Measurements from ENCODE around the gene CDCA8.

Gene CDCA8

GRCh38 chr1:37657620-37658412, 34.5 kb upstream of the CDCA8 start:
- Histone ChIP-seq H3K27ac (ENCODE audit: low read depth, low read length) (no peak overlapping the region), H3K36me3 (ENCODE audit: control insufficient read depth in 1 of 2, insufficient read depth in 2 of 2, low read length in 2 of 2) (no peaks in the 10 kb centered on the region), H3K4me1 (ENCODE audit: control insufficient read depth in 1 of 2, insufficient read depth in 2 of 2, low read length in 2 of 2) (no peaks in the 10 kb centered on the region), H3K9me3 (ENCODE audit: control insufficient read depth in 1 of 2, low read length in 2 of 2) (no peaks in the 10 kb centered on the region), H3K4me3 (ENCODE audit: low read depth in 1 of 2, low read length in 2 of 2) (no peak overlapping the region), H3K27me3 (ENCODE audit: control insufficient read depth in 1 of 2, insufficient read depth in 2 of 2, low read length in 2 of 2) (peaks cover 0 to 5% of the 10 kb centered on the region in 2 donors), H3K9ac (ENCODE audit: low read depth in 1 of 2, low read length in 2 of 2) (no peak overlapping the region)

DNA sequence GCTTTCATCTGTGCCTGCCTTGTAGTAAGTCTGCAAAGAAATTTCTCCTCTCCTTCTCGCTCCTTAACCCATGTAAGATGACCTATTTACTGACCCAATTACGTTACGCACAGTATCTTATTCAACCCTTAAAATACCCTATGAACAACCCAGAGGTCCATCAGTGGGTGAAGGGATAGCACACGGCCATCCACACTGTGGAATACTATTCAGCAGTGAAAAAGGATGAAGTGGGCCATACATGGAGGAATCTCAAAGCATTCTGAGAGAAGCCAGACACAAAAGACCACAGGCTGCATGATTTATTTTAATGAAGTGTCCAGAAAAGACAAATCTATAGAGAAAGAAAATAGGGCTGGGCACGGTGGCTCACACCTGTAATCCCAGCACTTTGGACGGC, 33.8 kb upstream of the CDCA8 start:
- H3K36me3 ChIP-seq (ENCODE audit: control insufficient read depth in 1 of 2, insufficient read depth in 2 of 2, low read length in 2 of 2) = no peaks in the 10 kb centered on the region
- H3K9me3 ChIP-seq (ENCODE audit: control insufficient read depth in 1 of 2, low read length in 2 of 2) = no peaks in the 10 kb centered on the region
- no peak overlapping the region for H3K27ac ChIP-seq (ENCODE audit: low read depth, low read length)
- no peak overlapping the region for H3K4me3 ChIP-seq (ENCODE audit: low read depth in 1 of 2, low read length in 2 of 2)
- H3K27me3 ChIP-seq (ENCODE audit: control insufficient read depth in 1 of 2, insufficient read depth in 2 of 2, low read length in 2 of 2) = peaks cover 0 to 5% of the 10 kb centered on the region in 2 donors
- no peak overlapping the region for H3K9ac ChIP-seq (ENCODE audit: low read depth in 1 of 2, low read length in 2 of 2)
- H3K4me1 ChIP-seq (ENCODE audit: control insufficient read depth in 1 of 2, insufficient read depth in 2 of 2, low read length in 2 of 2) = no peaks in the 10 kb centered on the region

DNA sequence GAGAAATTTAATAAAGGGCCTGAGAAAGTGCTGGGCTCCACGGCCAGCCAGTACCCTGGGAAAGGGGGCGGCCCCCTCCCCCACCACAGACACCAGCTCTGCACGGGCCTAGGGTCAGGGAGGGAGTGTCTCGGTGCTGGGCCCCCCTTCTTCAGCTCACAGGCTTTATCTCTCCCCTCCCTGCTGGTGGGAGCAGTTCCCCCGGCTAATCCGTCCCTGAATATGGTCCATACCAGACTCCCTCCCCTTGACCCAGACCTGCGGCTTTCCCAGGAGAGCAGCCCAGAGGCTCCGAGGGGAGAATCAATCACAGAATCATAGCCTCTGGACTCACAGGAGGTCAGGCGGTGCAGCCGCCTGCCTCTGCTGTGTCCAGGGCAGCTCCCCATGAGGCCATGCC, 31.7 kb upstream of the CDCA8 start:
- Histone ChIP-seq H3K36me3 (ENCODE audit: control insufficient read depth in 1 of 2, insufficient read depth in 2 of 2, low read length in 2 of 2) (no peaks in the 10 kb centered on the region), H3K27me3 (ENCODE audit: control insufficient read depth in 1 of 2, insufficient read depth in 2 of 2, low read length in 2 of 2) (peaks cover 0 to 5% of the 10 kb centered on the region in 2 donors), H3K9ac (ENCODE audit: low read depth in 1 of 2, low read length in 2 of 2) (no peak overlapping the region), H3K4me3 (ENCODE audit: low read depth in 1 of 2, low read length in 2 of 2) (no peak overlapping the region), H3K27ac (ENCODE audit: low read depth, low read length) (no peak overlapping the region), H3K9me3 (ENCODE audit: control insufficient read depth in 1 of 2, low read length in 2 of 2) (no peaks in the 10 kb centered on the region), H3K4me1 (ENCODE audit: control insufficient read depth in 1 of 2, insufficient read depth in 2 of 2, low read length in 2 of 2) (no peaks in the 10 kb centered on the region)

GRCh38 chr1:37661401-37661800, 30.9 kb upstream of the CDCA8 start:
- H3K36me3 ChIP-seq (ENCODE audit: control insufficient read depth in 1 of 2, insufficient read depth in 2 of 2, low read length in 2 of 2) = no peaks in the 10 kb centered on the region
- peaks cover 0 to 5% of the 10 kb centered on the region in 2 donors for H3K27me3 ChIP-seq (ENCODE audit: control insufficient read depth in 1 of 2, insufficient read depth in 2 of 2, low read length in 2 of 2)
- H3K4me1 ChIP-seq (ENCODE audit: control insufficient read depth in 1 of 2, insufficient read depth in 2 of 2, low read length in 2 of 2) = no peaks in the 10 kb centered on the region
- no peak overlapping the region for H3K9ac ChIP-seq (ENCODE audit: low read depth in 1 of 2, low read length in 2 of 2)
- H3K9me3 ChIP-seq (ENCODE audit: control insufficient read depth in 1 of 2, low read length in 2 of 2) = no peaks in the 10 kb centered on the region
- H3K4me3 ChIP-seq (ENCODE audit: low read depth in 1 of 2, low read length in 2 of 2) = no peak overlapping the region
- H3K27ac ChIP-seq (ENCODE audit: low read depth, low read length) = no peak overlapping the region

GRCh38 chr1:37662031-37662755, 30.1 kb upstream of the CDCA8 start:
- no peak overlapping the region for H3K4me3 ChIP-seq (ENCODE audit: low read depth in 1 of 2, low read length in 2 of 2)
- H3K27ac ChIP-seq (ENCODE audit: low read depth, low read length) = no peak overlapping the region
- H3K9me3 ChIP-seq (ENCODE audit: control insufficient read depth in 1 of 2, low read length in 2 of 2) = no peaks in the 10 kb centered on the region
- H3K36me3 ChIP-seq (ENCODE audit: control insufficient read depth in 1 of 2, insufficient read depth in 2 of 2, low read length in 2 of 2) = no peaks in the 10 kb centered on the region
- no peaks in the 10 kb centered on the region for H3K4me1 ChIP-seq (ENCODE audit: control insufficient read depth in 1 of 2, insufficient read depth in 2 of 2, low read length in 2 of 2)
- peaks cover 0 to 5% of the 10 kb centered on the region in 2 donors for H3K27me3 ChIP-seq (ENCODE audit: control insufficient read depth in 1 of 2, insufficient read depth in 2 of 2, low read length in 2 of 2)
- no peak overlapping the region for H3K9ac ChIP-seq (ENCODE audit: low read depth in 1 of 2, low read length in 2 of 2)

DNA sequence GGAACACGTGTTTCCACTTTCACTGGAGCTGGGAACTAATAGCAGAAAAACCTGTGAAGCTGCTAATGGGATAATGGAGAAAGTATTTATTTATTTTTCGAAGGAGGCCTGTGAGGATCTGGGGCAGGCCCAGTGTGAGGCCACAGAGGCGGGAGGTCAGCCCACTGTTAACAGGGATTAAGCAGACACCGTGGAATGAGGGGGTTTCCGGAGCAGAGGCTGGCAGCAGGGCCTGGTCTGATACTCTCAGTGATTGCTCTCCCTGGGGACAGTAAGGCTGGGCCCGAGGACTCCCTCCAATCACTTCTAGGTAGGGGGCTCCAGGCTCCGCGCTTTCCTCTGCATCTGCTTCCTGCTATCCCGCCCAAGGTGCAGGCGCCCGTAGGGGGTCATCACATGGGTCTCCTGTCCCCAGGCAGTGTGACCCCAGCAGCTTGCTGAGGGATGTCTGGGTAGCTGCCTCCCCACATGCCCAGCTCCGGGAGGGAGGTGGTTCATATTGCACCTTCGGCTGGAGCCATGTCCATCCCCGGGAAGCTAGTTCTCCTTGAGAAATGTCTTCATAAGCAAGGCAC, 28.8 kb upstream of the CDCA8 start:
- Histone ChIP-seq H3K9me3 (ENCODE audit: control insufficient read depth in 1 of 2, low read length in 2 of 2) (no peaks in the 10 kb centered on the region), H3K4me1 (ENCODE audit: control insufficient read depth in 1 of 2, insufficient read depth in 2 of 2, low read length in 2 of 2) (no peaks in the 10 kb centered on the region), H3K9ac (ENCODE audit: low read depth in 1 of 2, low read length in 2 of 2) (no peak overlapping the region), H3K36me3 (ENCODE audit: control insufficient read depth in 1 of 2, insufficient read depth in 2 of 2, low read length in 2 of 2) (no peaks in the 10 kb centered on the region), H3K27me3 (ENCODE audit: control insufficient read depth in 1 of 2, insufficient read depth in 2 of 2, low read length in 2 of 2) (peaks cover 0 to 6% of the 10 kb centered on the region in 2 donors), H3K27ac (ENCODE audit: low read depth, low read length) (no peak overlapping the region), H3K4me3 (ENCODE audit: low read depth in 1 of 2, low read length in 2 of 2) (no peak overlapping the region)

- Histone ChIP-seq H3K4me1 (ENCODE audit: control insufficient read depth in 1 of 2, insufficient read depth in 2 of 2, low read length in 2 of 2) (no peaks in the 10 kb centered on the region), H3K36me3 (ENCODE audit: control insufficient read depth in 1 of 2, insufficient read depth in 2 of 2, low read length in 2 of 2) (no peaks in the 10 kb centered on the region), H3K27ac (ENCODE audit: low read depth, low read length) (no peak overlapping the region)
Observed at GRCh38 chr1:37666241-37666867, 26.0 kb upstream of the CDCA8 start.

DNA sequence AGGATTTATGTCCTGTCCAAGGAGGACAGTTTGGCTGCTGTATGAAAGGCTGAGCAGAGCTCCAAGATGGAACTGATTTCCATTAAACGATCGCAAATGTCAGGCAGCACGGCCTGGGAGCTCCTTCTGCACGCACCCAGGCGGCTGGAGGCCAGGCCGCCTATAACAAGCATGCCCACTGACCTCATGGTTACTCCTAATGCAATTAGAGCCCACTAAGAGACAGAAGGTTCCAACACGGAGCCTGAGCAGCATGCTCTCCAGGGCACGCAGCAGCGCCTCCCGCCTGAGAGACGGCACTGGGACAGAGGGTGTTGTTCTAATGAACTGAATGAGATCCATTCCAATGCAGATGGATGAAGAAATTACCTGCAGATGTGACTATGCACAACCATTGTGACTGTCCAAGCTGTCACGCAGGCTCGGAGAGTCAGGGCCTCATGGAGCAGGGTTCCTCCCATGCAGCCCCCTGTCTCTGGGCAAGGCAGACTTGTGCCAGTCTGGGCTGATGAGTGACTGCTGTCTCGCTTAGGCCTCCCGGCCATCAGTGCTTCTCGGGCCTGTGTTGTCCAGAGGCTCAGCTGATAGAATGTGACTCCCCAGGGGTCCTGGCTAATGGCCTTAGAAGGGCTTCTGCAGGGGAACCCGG, 25.2 kb upstream of the CDCA8 start:
- H3K4me1 ChIP-seq (ENCODE audit: control insufficient read depth in 1 of 2, insufficient read depth in 2 of 2, low read length in 2 of 2) = no peaks in the 10 kb centered on the region
- H3K4me3 ChIP-seq (ENCODE audit: low read depth in 1 of 2, low read length in 2 of 2) = no peak overlapping the region
- H3K36me3 ChIP-seq (ENCODE audit: control insufficient read depth in 1 of 2, insufficient read depth in 2 of 2, low read length in 2 of 2) = no peaks in the 10 kb centered on the region
- H3K9me3 ChIP-seq (ENCODE audit: control insufficient read depth in 1 of 2, low read length in 2 of 2) = no peaks in the 10 kb centered on the region
- peaks cover 0 to 4% of the 10 kb centered on the region in 2 donors for H3K27me3 ChIP-seq (ENCODE audit: control insufficient read depth in 1 of 2, insufficient read depth in 2 of 2, low read length in 2 of 2)
- no peak overlapping the region for H3K27ac ChIP-seq (ENCODE audit: low read depth, low read length)
- H3K9ac ChIP-seq (ENCODE audit: low read depth in 1 of 2, low read length in 2 of 2) = no peak overlapping the region

More at GRCh38 chr1:37666241-37666867, 26.0 kb upstream of the CDCA8 start:
- Histone ChIP-seq H3K4me3 (ENCODE audit: low read depth in 1 of 2, low read length in 2 of 2) (no peak overlapping the region), H3K9me3 (ENCODE audit: control insufficient read depth in 1 of 2, low read length in 2 of 2) (no peaks in the 10 kb centered on the region), H3K9ac (ENCODE audit: low read depth in 1 of 2, low read length in 2 of 2) (no peak overlapping the region), H3K27me3 (ENCODE audit: control insufficient read depth in 1 of 2, insufficient read depth in 2 of 2, low read length in 2 of 2) (peaks cover 0 to 4% of the 10 kb centered on the region in 2 donors)

- Histone ChIP-seq H3K27me3 (ENCODE audit: control insufficient read depth in 1 of 2, insufficient read depth in 2 of 2, low read length in 2 of 2) (peaks cover 0 to 4% of the 10 kb centered on the region in 2 donors), H3K4me1 (ENCODE audit: control insufficient read depth in 1 of 2, insufficient read depth in 2 of 2, low read length in 2 of 2) (no peaks in the 10 kb centered on the region)
Observed at GRCh38 chr1:37670133-37670532, 22.2 kb upstream of the CDCA8 start.

More at GRCh38 chr1:37670133-37670532, 22.2 kb upstream of the CDCA8 start:
- no peak overlapping the region for H3K4me3 ChIP-seq (ENCODE audit: low read depth in 1 of 2, low read length in 2 of 2)
- H3K36me3 ChIP-seq (ENCODE audit: control insufficient read depth in 1 of 2, insufficient read depth in 2 of 2, low read length in 2 of 2) = no peaks in the 10 kb centered on the region
- no peaks in the 10 kb centered on the region for H3K9me3 ChIP-seq (ENCODE audit: control insufficient read depth in 1 of 2, low read length in 2 of 2)
- no peak overlapping the region for H3K27ac ChIP-seq (ENCODE audit: low read depth, low read length)
- H3K9ac ChIP-seq (ENCODE audit: low read depth in 1 of 2, low read length in 2 of 2) = no peak overlapping the region
